Upper lobe of left lung (tissue), 4 donors: Measurements from ENCODE around the gene PPIL6.

Experiments used
- CTCF ChIP-seq, 6 experiments: fragments of 450-650 bp in 4 of 6; fragments of 200-600 bp in 2 of 6; sonication (generic) in 2 of 6; IDR thresholded peaks; one replicate each; pipeline ENCODE4 v1.5.1; 2016 to 2019; ENCODE audit warnings: antibody characterized with exemption in 6 of 6
- EP300 ChIP-seq, 4 donors: sonication (generic); formaldehyde crosslinking; IDR thresholded peaks; one replicate each; pipeline ENCODE4 v1.5.1; 2017; ENCODE audit warnings: antibody characterized with exemption in 4 of 4, control low read depth in 2 of 4
- POLR2A ChIP-seq, 4 donors: fragments of 450-650 bp; IDR thresholded peaks; one replicate each; pipeline ENCODE4 v1.5.1; 2016 to 2017; ENCODE audit warnings: antibody characterized with exemption in 4 of 4, mild to moderate bottlenecking in 2 of 4
- POLR2AphosphoS5 ChIP-seq, 2 donors: sonication (generic); formaldehyde crosslinking; IDR thresholded peaks; one replicate each; pipeline ENCODE4 v1.5.1; 2017; ENCODE audit warnings: antibody characterized with exemption in 2 of 2

GRCh38 chr6:109461733-109462526, 21.5 kb upstream of the PPIL6 start:
- TF ChIP-seq POLR2A (IDR thresholded peaks at IDR 0.05) (no peak), CTCF (IDR thresholded peaks at IDR 0.05) (no peak), EP300 (IDR thresholded peaks at IDR 0.05) (no peak), POLR2AphosphoS5 (IDR thresholded peaks at IDR 0.05) (no peak)
